Mononuclear cell (primary cell): ENCODE results near the gene NHLH2. TPM values are rescaled to one million over a fixed set of nuclear protein-coding genes. Genes with fewer than 3 reads are reported as not detected.

Experiments
- H3K27me3 ChIP-seq: 2 replicates; pipeline ENCODE4 v1.6.0; 2011; ENCODE audit warnings: low read length, control low read depth; ENCODE audit not compliant: insufficient read depth
- H3K4me1 ChIP-seq: 2 replicates; pipeline ENCODE4 v1.5.1; 2011; ENCODE audit warnings: mild to moderate bottlenecking, low read length, control low read depth; ENCODE audit not compliant: insufficient read depth
- H3K4me3 ChIP-seq: 2 replicates; pipeline ENCODE4 v1.5.1; 2011; ENCODE audit warnings: mild to moderate bottlenecking, low read length, moderate library complexity
- H3K9me3 ChIP-seq: 2 replicates; pipeline ENCODE4 v1.5.1; 2011; ENCODE audit warnings: low read depth, mild to moderate bottlenecking, control low read depth, low read length
- total RNA-seq: library from RNA; depleted of rRNA; stranded (reverse); fragments of >200 nt; gene quantifications from one replicate; pipeline ENCODE4 v1.2.3, GENCODE V29; 2012

NHLH2 gene
- not detected for total RNA-seq

- H3K4me3 ChIP-seq = no peak within 1 kb of the TSS
- peaks cover 92% of the 10 kb centered on the region for H3K27me3 ChIP-seq
- H3K4me1 ChIP-seq = peaks cover 25% of the 10 kb centered on the region
- no peaks in the 10 kb centered on the region for H3K9me3 ChIP-seq
Observed at GRCh38 chr1:115840605-115841460, at the start of gene NHLH2. Gene NHLH2 (minus strand): TSS chr1:115841126. CDS start chr1:115838372, 2,754 bp downstream.

DNA sequence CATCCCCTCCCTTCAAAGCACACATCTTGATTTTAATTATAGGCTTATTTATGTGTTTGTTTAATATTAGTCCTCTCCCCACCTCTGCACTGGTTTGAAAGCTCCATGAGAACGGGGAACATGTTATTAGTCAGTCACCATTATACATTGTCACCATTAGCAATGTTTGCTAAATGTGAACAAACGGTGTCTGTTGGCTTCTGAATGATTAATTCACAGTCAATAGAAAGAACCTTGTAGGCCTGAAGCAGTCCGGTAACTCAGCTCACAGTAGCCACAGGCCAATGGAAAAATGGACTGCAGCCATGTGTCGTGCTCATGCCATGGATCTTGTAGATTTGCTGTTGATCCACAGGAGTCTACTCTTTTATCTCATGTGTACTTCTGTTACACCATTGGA, 49.7 kb upstream of the NHLH2 start:
- Histone ChIP-seq H3K27me3 (no peaks in the 10 kb centered on the region), H3K9me3 (no peaks in the 10 kb centered on the region), H3K4me1 (no peaks in the 10 kb centered on the region), H3K4me3 (no peak overlapping the region)

DNA sequence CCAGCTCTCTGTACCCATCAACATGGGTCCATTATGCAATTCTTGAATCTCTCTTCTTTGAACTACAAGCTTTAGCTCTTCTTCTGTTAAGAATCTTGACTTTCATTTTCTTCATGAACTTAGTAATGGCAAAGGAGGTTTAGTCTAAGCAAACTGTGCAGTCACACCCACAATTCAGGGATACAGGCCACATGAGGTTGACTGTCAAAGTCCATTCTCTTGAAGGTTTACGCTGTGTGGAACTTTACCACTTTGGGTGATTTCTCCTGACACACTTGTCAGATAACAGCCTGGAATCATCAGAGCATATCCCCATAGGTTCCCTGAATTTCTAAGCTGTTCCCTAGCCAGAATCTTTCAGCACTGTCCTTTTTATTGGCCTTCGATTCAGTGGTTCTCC, 48.0 kb upstream of the NHLH2 start:
- no peaks in the 10 kb centered on the region for H3K9me3 ChIP-seq
- H3K4me1 ChIP-seq = no peaks in the 10 kb centered on the region
- no peak overlapping the region for H3K4me3 ChIP-seq
- H3K27me3 ChIP-seq = no peaks in the 10 kb centered on the region

DNA sequence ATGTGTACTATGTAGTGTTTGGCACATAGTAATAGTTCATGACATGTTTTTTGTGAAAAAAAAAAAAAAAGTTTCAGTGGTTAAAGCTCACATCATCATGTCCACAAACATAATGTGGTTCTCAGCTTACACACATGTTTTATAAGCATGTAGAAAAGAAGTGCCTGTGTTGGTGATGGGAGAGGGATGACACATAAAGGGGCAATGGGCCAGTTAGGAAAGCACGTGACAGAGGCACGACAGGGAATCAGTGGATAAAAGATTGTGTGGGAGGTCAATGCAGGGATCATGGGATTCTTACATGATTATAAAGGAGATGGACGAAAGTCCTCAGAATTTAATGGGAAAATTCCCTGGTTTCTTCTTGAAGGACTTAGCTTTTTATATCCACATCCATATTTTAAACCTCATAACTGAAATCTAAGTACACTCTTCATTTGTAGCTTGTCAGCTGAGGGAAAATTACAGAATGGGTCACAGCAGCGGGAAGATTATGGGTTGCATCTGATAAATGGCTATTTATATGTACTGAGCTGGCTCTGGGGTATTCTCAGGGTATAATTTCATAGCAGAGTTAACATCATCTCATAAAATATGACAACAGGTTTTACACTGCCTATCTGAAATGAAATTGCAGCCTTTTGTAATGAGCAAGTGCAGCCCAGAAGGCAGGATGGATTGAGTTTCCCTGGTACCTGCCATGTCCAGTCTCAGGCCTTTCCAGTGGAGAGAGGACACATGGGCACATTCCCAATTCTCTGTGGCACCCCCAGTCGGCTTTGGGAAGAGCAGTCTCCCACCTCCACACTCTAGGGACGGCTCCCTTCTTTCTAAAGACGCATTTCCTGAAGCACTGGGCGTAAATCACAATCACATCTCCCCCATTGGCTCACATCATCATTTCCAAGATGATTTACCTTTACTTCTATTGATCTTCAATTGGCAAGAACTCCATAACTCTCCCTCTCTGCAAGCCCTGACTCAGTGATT, 42.3 kb upstream of the NHLH2 start:
- Histone ChIP-seq H3K9me3 (no peaks in the 10 kb centered on the region), H3K27me3 (peaks cover 2% of the 10 kb centered on the region), H3K4me3 (no peak overlapping the region), H3K4me1 (no peaks in the 10 kb centered on the region)

- Histone ChIP-seq H3K9me3 (no peaks in the 10 kb centered on the region), H3K4me3 (no peak overlapping the region), H3K4me1 (no peaks in the 10 kb centered on the region), H3K27me3 (peaks cover 2% of the 10 kb centered on the region)
Observed at GRCh38 chr1:115880981-115881672, 40.2 kb upstream of the NHLH2 start.

DNA sequence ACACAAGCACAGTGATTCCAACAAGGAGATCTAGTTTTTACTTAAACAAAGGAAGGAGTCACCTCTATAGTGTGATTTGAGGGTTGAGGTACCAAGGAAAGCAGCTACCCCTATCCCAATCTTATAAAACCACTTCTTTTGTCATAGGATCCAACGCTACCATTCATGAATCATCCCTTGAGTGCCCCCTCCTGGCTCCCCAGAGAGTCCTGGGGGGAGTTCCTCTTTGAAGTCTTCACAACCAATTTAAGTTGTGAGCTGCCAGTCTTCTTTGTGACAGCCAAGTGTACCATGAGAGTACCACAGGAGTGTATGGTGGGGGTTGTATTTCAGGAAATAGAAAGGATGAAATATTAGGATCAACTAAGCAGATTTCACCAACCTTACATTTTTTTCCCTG, 39.1 kb upstream of the NHLH2 start:
- H3K4me3 ChIP-seq = no peak overlapping the region
- H3K9me3 ChIP-seq = no peaks in the 10 kb centered on the region
- peaks cover 3% of the 10 kb centered on the region for H3K27me3 ChIP-seq
- no peaks in the 10 kb centered on the region for H3K4me1 ChIP-seq

GRCh38 chr1:115877511-115877910, 36.6 kb upstream of the NHLH2 start:
- Histone ChIP-seq H3K4me3 (no peak overlapping the region), H3K27me3 (peaks cover 5% of the 10 kb centered on the region), H3K9me3 (no peaks in the 10 kb centered on the region), H3K4me1 (no peaks in the 10 kb centered on the region)

DNA sequence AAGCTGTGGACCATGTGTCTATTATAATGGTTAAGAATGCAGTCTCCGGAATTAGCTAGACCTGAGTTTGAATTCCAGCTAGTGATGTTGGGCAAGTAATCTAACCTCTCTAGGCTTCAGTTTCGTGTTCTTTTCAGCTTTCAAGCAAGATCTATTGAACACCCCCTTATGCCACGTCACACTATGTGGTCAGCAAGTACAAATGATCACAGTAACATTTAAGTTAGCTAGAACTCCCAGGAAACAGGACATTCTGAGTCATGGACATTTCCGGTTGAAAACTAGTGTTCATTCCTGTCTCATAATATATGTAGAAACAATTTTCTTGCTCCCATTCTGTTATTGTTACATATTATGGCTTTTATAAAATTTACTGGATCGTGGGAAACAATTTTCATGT, 34.0 kb upstream of the NHLH2 start:
- Histone ChIP-seq H3K4me1 (no peaks in the 10 kb centered on the region), H3K27me3 (peaks cover 2% of the 10 kb centered on the region), H3K9me3 (no peaks in the 10 kb centered on the region), H3K4me3 (no peak overlapping the region)

- Histone ChIP-seq H3K27me3 (peaks cover 2% of the 10 kb centered on the region), H3K9me3 (no peaks in the 10 kb centered on the region), H3K4me1 (no peaks in the 10 kb centered on the region), H3K4me3 (no peak overlapping the region)
Observed at GRCh38 chr1:115874497-115874896, 33.6 kb upstream of the NHLH2 start.

GRCh38 chr1:115873184-115873583, 32.3 kb upstream of the NHLH2 start:
- H3K4me1 ChIP-seq = no peaks in the 10 kb centered on the region
- no peaks in the 10 kb centered on the region for H3K9me3 ChIP-seq
- H3K27me3 ChIP-seq = peaks cover 2% of the 10 kb centered on the region
- H3K4me3 ChIP-seq = no peak overlapping the region

GRCh38 chr1:115869064-115869463, 28.1 kb upstream of the NHLH2 start:
- H3K4me1 ChIP-seq = peaks cover 5% of the 10 kb centered on the region
- H3K27me3 ChIP-seq = no peaks in the 10 kb centered on the region

GRCh38 chr1:115867216-115867615, 26.3 kb upstream of the NHLH2 start:
- Histone ChIP-seq H3K9me3 (no peaks in the 10 kb centered on the region), H3K4me1 (peaks cover 5% of the 10 kb centered on the region), H3K27me3 (no peaks in the 10 kb centered on the region), H3K4me3 (no peak overlapping the region)

More at GRCh38 chr1:115869064-115869463, 28.1 kb upstream of the NHLH2 start:
- Histone ChIP-seq H3K4me3 (no peak overlapping the region), H3K9me3 (no peaks in the 10 kb centered on the region)

DNA sequence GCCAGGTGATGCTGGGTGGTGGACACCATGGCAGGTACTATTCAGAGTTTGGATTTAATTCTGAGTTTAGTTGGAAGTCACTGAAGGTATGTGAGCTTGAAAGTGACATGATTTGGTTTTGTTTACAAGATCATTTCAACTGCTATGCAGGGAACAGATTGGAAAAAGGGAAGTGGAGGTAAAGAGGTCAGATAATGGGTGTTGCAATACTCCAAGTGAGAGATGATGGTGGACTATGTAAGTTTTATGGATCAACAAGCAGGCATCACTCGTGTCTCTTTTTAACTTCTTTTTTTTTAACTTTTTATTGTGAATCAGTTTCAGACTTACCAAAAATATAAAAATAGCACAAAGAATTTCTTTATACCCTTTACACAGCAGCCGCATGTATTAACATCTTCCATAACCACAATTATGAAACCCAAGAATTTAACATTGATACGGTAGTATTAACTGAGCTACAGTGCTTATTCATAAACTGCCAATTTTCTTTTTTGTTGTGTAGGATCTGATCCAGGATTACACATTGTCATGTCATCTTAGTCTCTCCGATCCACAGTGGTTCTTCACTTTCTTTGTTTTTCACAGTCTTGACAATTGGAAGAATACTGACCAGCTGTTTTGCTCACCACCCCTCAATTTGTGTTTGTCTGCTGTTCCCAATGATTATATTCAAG, 24.9 kb upstream of the NHLH2 start:
- Histone ChIP-seq H3K9me3 (no peaks in the 10 kb centered on the region), H3K27me3 (no peaks in the 10 kb centered on the region), H3K4me3 (no peak overlapping the region), H3K4me1 (peaks cover 5% of the 10 kb centered on the region)

- Histone ChIP-seq H3K4me1 (peaks cover 5% of the 10 kb centered on the region), H3K9me3 (no peaks in the 10 kb centered on the region), H3K27me3 (peaks cover 5% of the 10 kb centered on the region), H3K4me3 (no peak overlapping the region)
Observed at GRCh38 chr1:115862403-115862802, 21.5 kb upstream of the NHLH2 start.
